DND-41 (cell line): ENCODE measurements around the gene CDC42SE2.

ENCODE experiments used
- CTCF ChIP-seq: IDR thresholded peaks from 2 replicates; pipeline ENCODE4 v1.5.1; 2012; ENCODE audit warnings: borderline replicate concordance, low read length, moderate library complexity, mild to moderate bottlenecking; ENCODE audit not compliant: poor library complexity, severe bottlenecking; ENCODE audit errors: extremely low read depth
- EZH2 ChIP-seq: IDR thresholded peaks from 3 replicates; pipeline ENCODE4 v1.6.1; 2012; ENCODE audit warnings: borderline replicate concordance, low read depth, mild to moderate bottlenecking, moderate library complexity, low read length, inconsistent platforms; ENCODE audit not compliant: severe bottlenecking

GRCh38 chr5:131230406-131230805, 33.4 kb upstream of the CDC42SE2 start:
- TF ChIP-seq EZH2 (no peak), CTCF (no peak)
